Measurements from ENCODE around the gene SCO1. TPM values are rescaled to one million over a fixed set of nuclear protein-coding genes. Genes with fewer than 3 reads are reported as not detected.

SCO1 gene
- total RNA-seq, 2 experiments from 2014 or later: 19.9 to 24.5 TPM

GRCh38 chr17:10635290-10635689 lies 62.0 kb downstream of the SCO1 start:
- no peaks in the 10 kb centered on the region for H3K9me3 Mint-ChIP-seq
- ChIA-PET POLR2A (no interaction called here), CTCF (interaction anchor here (3.7 kb wide), 1 partner anchor 10 kb away, joined by 26 read pairs; no protein-coding TSS in a partner anchor)
- no peaks in the 10 kb centered on the region for H3K27me3 Mint-ChIP-seq
- DNase-seq: no peak
- no peak overlapping the region for H3K4me3 Mint-ChIP-seq
- peaks cover 8% of the 10 kb centered on the region for H3K4me1 Mint-ChIP-seq
- H3K27ac Mint-ChIP-seq: no peak overlapping the region
- no peaks in the 10 kb centered on the region for H3K36me3 Mint-ChIP-seq (ENCODE audit: low read depth)

GRCh38 chr17:10633738-10634379 lies 63.5 kb downstream of the SCO1 start:
- DNase-seq: no peak
- Mint-ChIP-seq H3K36me3 (ENCODE audit: low read depth) (no peaks in the 10 kb centered on the region), H3K27me3 (no peaks in the 10 kb centered on the region), H3K4me3 (no peak overlapping the region), H3K4me1 (peaks cover 8% of the 10 kb centered on the region), H3K9me3 (no peaks in the 10 kb centered on the region), H3K27ac (no peak overlapping the region)
- CTCF ChIA-PET: interaction anchor here (0.6 to 9.6 kb wide), 6 partner anchors 12 to 860 kb away, joined by 3 to 137 read pairs (median 4); no protein-coding TSS in a partner anchor
- POLR2A ChIA-PET: no interaction called here

GRCh38 chr17:10631701-10632100 lies 65.6 kb downstream of the SCO1 start:
- H3K27ac Mint-ChIP-seq: no peak overlapping the region
- no peaks in the 10 kb centered on the region for H3K27me3 Mint-ChIP-seq
- H3K4me1 Mint-ChIP-seq: peaks cover 8% of the 10 kb centered on the region
- POLR2A ChIA-PET: no interaction called here
- no peak for DNase-seq
- H3K9me3 Mint-ChIP-seq: no peaks in the 10 kb centered on the region
- no peak overlapping the region for H3K4me3 Mint-ChIP-seq
- CTCF ChIA-PET: interaction anchor here (0.8 to 9.6 kb wide), 10 partner anchors 8 to 216 kb away, joined by 3 to 137 read pairs (median 4); no protein-coding TSS in a partner anchor
- no peaks in the 10 kb centered on the region for H3K36me3 Mint-ChIP-seq (ENCODE audit: low read depth)

GRCh38 chr17:10631048-10631700 lies 66.2 kb downstream of the SCO1 start:
- Mint-ChIP-seq H3K27me3 (no peaks in the 10 kb centered on the region), H3K36me3 (ENCODE audit: low read depth) (no peaks in the 10 kb centered on the region), H3K9me3 (no peaks in the 10 kb centered on the region), H3K27ac (no peak overlapping the region), H3K4me3 (no peak overlapping the region), H3K4me1 (peaks cover 8% of the 10 kb centered on the region)
- ChIA-PET POLR2A (no interaction called here), CTCF (interaction anchor here (0.7 to 9.6 kb wide), 13 partner anchors 9 to 217 kb away, joined by 3 to 137 read pairs (median 4); no protein-coding TSS in a partner anchor)
- peak; percentile 24 for DNase-seq

GRCh38 chr17:10629706-10630105 lies 67.6 kb downstream of the SCO1 start:
- H3K4me1 Mint-ChIP-seq: peaks cover 5% of the 10 kb centered on the region
- no peak overlapping the region for H3K27ac Mint-ChIP-seq
- no peak overlapping the region for H3K4me3 Mint-ChIP-seq
- DNase-seq: no peak
- no peaks in the 10 kb centered on the region for H3K9me3 Mint-ChIP-seq
- no peaks in the 10 kb centered on the region for H3K36me3 Mint-ChIP-seq (ENCODE audit: low read depth)
- POLR2A ChIA-PET: no interaction called here
- CTCF ChIA-PET: interaction anchor here (0.8 to 9.6 kb wide), 7 partner anchors 11 to 215 kb away, joined by 3 to 137 read pairs (median 3); no protein-coding TSS in a partner anchor
- no peaks in the 10 kb centered on the region for H3K27me3 Mint-ChIP-seq

GRCh38 chr17:10628756-10629155 lies 68.6 kb downstream of the SCO1 start:
- no peak overlapping the region for H3K4me3 Mint-ChIP-seq
- no peaks in the 10 kb centered on the region for H3K9me3 Mint-ChIP-seq
- H3K27ac Mint-ChIP-seq: no peak overlapping the region
- no peaks in the 10 kb centered on the region for H3K27me3 Mint-ChIP-seq
- H3K36me3 Mint-ChIP-seq (ENCODE audit: low read depth): no peaks in the 10 kb centered on the region
- no peak for DNase-seq
- CTCF ChIA-PET: interaction anchor here (0.6 to 9.6 kb wide), 8 partner anchors 12 to 304 kb away, joined by 3 to 137 read pairs (median 4); no protein-coding TSS in a partner anchor
- POLR2A ChIA-PET: no interaction called here
- H3K4me1 Mint-ChIP-seq: peaks cover 3% of the 10 kb centered on the region

GRCh38 chr17:10626390-10626789 lies 70.9 kb downstream of the SCO1 start:
- ChIA-PET CTCF (interaction anchor here (1.7 to 9.6 kb wide), 2 partner anchors 10 to 218 kb away, joined by 4 to 137 read pairs; no protein-coding TSS in a partner anchor), POLR2A (no interaction called here)
- Mint-ChIP-seq H3K4me1 (no peaks in the 10 kb centered on the region), H3K36me3 (ENCODE audit: low read depth) (no peaks in the 10 kb centered on the region), H3K4me3 (no peak overlapping the region), H3K9me3 (no peaks in the 10 kb centered on the region), H3K27me3 (no peaks in the 10 kb centered on the region), H3K27ac (no peak overlapping the region)
- DNase-seq: no peak

GRCh38 chr17:10624969-10625368 lies 72.4 kb downstream of the SCO1 start:
- no peaks in the 10 kb centered on the region for H3K36me3 Mint-ChIP-seq (ENCODE audit: low read depth)
- no peak overlapping the region for H3K4me3 Mint-ChIP-seq
- H3K9me3 Mint-ChIP-seq: no peaks in the 10 kb centered on the region
- no peaks in the 10 kb centered on the region for H3K4me1 Mint-ChIP-seq
- H3K27ac Mint-ChIP-seq: no peak overlapping the region
- CTCF ChIA-PET: interaction anchor here (1.7 to 9.6 kb wide), 2 partner anchors 8 to 220 kb away, joined by 4 to 137 read pairs; no protein-coding TSS in a partner anchor
- H3K27me3 Mint-ChIP-seq: no peaks in the 10 kb centered on the region
- POLR2A ChIA-PET: no interaction called here
- DNase-seq: no peak

- CTCF ChIA-PET: interaction anchor here (0.8 kb wide), 1 partner anchor 8 kb away, joined by 3 read pairs; no protein-coding TSS in a partner anchor
- Mint-ChIP-seq H3K27ac (no peak overlapping the region), H3K36me3 (ENCODE audit: low read depth) (no peaks in the 10 kb centered on the region), H3K9me3 (no peaks in the 10 kb centered on the region), H3K4me3 (no peak overlapping the region), H3K4me1 (no peaks in the 10 kb centered on the region), H3K27me3 (no peaks in the 10 kb centered on the region)
- POLR2A ChIA-PET: no interaction called here
- DNase-seq: no peak
These were observed 73.5 kb downstream of the SCO1 start for GRCh38 chr17:10623737-10624338.

- ChIA-PET CTCF (interaction anchor here (0.8 to 1.1 kb wide), 4 partner anchors 8 to 299 kb away, joined by 3 read pairs; no protein-coding TSS in a partner anchor), POLR2A (no interaction called here)
- H3K27me3 Mint-ChIP-seq: peaks cover 3% of the 10 kb centered on the region
These were observed 74.5 kb downstream of the SCO1 start for GRCh38 chr17:10622617-10623485.

More at GRCh38 chr17:10622617-10623485, 74.5 kb downstream of the SCO1 start:
- no peak overlapping the region for H3K27ac Mint-ChIP-seq
- no peaks in the 10 kb centered on the region for H3K4me1 Mint-ChIP-seq
- no peak overlapping the region for H3K4me3 Mint-ChIP-seq
- H3K36me3 Mint-ChIP-seq (ENCODE audit: low read depth): no peaks in the 10 kb centered on the region
- no peaks in the 10 kb centered on the region for H3K9me3 Mint-ChIP-seq
- no peak for DNase-seq
